ENCODE results near the gene PCDHGA2.
A peak's percentile ranks its signal among the peaks of the same experiment; 100 is the strongest.
"Not testable (repeated sequence)": the region's sequence is repeated elsewhere in the genome, so short reads cannot be mapped to it uniquely, and the experiment has no call there.

Gene PCDHGA2

DNA sequence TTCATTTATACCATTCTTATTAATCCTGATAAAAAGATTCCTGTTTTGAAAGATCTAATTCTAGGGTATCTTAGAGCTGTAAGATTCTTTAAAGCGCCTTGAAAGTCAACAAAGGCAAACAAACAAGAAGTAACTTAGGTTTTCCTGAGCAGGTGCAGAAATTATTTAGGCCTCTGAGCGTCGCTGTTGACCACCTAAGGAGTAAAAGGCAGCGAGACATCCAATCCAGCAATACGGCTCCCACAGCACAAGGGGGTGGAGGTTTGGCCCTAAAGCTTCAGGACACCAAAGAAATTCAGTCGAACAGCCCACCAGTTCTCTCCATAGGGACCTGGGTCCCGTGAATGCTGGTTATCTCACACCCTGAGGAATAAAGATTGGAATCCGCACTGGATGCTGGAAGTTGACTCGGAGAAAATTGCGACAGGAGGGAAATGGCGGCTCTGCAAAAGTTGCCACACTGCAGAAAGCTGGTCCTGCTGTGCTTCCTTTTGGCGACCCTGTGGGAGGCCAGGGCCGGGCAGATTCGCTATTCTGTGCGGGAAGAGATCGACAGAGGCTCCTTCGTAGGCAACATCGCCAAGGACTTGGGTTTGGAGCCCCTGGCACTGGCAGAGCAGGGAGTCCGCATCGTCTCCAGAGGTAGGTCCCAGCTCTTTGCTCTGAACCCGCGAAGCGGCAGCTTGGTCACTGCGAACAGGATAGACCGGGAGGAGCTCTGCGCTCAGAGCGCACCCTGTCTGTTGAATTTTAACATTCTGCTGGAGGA, at the start of gene PCDHGA2:
Gene PCDHGA2 (plus strand): TSS at position 223 of the 769 bp plus-strand sequence.
- FAIRE-seq (no peak), DNase-seq (ENCODE audit: insufficient read length, low spot score) (no peak)

DNA sequence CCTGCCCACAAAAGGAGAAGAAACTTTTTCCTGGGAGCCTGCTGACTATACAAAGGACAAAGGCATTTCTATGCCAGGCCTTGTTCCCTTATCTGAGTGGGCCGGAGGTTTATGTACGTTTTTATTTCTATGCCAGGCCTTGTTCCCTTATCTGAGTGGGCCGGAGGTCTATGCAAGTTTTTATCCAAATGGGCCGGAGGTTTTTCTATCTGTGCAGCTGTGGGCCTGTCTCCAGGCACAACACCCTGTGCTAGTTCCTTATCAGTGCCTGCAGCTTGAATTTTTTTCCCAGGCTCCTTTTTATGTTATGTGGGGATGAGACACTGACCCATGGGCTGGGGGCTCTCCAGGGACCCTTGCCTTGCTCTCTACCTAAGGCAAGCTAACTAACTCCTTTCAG, 40.2 kb upstream of the PCDHGA2 start:
- no peak for FAIRE-seq
- no peak for DNase-seq (ENCODE audit: insufficient read length, low spot score)

DNA sequence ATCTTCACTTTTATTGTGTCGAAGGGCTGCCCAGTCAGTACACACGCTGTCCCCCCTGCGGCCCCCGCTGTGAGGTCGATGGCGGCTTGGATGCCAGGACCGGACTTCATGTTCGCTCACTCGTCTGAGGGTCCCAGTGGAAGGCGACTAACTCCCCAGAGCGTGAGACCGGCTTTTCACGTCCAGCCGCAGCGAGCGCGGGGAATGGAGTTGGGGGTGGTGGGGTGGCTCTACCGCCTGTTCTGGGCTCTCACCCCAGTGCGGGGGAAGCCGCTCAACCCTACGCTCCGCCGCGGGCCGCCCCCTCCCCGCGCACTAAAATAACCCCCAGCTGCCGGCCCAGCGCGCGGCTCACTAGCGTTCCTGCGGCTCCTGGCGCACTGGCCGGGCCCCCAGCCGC, 34.8 kb upstream of the PCDHGA2 start, which contains the start of gene SLC25A2:
Gene SLC25A2 (minus strand): TSS at position 294 of the 400 bp plus-strand sequence. CDS start 184 bp downstream, at position 110.
- DNase-seq (ENCODE audit: insufficient read length, low spot score) (no peak), FAIRE-seq (no peak)

DNA sequence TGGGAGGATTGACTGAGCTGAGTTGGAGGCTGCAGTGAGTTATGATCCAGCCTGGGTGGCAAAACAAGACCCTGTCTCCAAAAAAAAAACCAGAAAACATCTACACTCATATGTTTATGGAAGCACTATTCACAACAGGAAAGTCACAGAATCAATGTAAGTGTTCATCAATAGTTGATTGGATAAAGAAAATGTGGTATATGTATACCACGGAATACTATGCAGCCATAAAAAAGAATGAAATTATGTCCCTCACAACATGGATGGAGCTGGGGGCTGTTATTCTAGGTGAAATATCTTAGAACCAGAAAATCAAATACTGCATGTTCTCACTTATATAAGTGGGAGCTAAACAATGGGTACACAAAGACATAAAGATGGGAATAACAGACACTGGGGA, 31.9 kb upstream of the PCDHGA2 start:
- no peak for FAIRE-seq
- DNase-seq (ENCODE audit: insufficient read length, low spot score), result no peak

DNA sequence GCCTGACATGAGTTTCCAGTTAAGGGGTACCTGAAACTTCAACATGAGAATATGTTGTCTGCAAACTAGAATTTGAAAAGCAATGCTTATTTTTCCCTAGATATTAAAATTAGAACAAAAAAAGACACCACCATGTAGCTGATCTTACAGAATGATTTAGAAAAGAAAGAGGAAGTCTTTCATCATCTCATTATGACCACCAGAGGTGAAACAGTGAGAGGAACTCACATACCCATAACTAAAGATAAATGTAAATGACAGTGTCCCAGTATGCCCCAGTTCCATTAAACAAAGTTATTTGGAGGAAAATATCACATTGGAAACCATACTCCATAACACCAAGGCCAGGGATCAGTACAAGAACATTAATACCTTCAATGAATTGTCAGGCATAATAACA, 24.8 kb upstream of the PCDHGA2 start:
- DNase-seq (ENCODE audit: insufficient read length, low spot score) (no peak), FAIRE-seq (no peak)

DNA sequence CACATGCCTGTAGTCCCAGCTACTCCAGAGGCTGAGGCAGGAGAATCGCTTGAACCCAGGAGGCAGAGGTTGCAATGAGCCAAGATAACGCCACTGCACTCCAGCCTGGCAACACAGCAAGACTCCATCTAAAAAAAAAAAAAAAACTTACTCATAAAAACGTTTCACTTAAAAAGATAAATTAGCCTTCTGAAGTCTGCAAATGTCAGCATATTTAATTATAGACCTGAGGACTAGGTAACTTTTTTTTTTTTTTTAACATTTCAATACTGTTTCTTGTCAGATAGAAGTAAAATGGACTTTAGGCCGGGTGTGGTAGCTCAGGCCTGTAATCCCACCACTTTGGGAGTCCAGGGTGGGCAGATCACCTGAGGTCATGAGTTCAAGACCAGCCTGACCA, 21.6 kb upstream of the PCDHGA2 start:
- not testable (repeated sequence) for DNase-seq (ENCODE audit: insufficient read length, low spot score); FAIRE-seq

DNA sequence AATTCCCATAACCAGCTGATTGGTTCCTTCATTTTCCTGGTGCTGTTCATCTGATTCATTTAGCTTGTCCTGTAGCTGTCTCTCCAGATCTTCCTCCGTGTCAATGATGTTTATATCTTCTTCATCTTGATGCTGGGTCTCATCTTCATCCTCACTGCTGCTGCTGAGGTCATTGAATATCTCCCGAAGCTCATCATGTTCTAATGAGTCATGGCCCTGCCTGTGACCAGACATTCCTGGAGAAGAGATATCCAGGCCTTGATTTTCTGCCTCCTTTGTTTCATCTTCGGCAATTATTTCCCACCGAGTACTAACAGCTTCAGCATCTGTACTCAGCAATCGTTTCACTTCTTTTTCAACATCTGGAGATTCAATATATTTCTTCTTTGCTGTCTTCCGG, 19.4 kb upstream of the PCDHGA2 start:
- DNase-seq (ENCODE audit: insufficient read length, low spot score) (no peak), FAIRE-seq (no peak)

DNA sequence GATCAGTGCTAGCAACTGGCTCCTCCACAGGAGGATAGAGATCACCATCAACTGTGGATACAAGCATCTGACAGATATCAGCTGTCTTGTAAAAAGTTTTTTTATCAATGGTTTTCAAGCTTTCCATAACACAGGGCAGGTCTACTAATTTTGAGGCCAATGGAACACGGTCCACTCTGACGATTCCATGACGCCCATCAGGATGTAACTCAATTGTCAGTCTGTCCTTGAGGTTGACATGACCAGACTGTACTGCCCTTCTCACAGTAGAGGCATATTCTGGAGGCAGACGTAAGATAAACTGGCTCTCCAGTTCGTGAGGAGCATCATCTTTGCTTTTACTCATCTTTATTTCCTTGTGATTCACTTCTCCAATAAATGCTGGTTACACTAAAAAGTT, 18.9 kb upstream of the PCDHGA2 start:
- DNase-seq (ENCODE audit: insufficient read length, low spot score) (no peak), FAIRE-seq (no peak)

DNA sequence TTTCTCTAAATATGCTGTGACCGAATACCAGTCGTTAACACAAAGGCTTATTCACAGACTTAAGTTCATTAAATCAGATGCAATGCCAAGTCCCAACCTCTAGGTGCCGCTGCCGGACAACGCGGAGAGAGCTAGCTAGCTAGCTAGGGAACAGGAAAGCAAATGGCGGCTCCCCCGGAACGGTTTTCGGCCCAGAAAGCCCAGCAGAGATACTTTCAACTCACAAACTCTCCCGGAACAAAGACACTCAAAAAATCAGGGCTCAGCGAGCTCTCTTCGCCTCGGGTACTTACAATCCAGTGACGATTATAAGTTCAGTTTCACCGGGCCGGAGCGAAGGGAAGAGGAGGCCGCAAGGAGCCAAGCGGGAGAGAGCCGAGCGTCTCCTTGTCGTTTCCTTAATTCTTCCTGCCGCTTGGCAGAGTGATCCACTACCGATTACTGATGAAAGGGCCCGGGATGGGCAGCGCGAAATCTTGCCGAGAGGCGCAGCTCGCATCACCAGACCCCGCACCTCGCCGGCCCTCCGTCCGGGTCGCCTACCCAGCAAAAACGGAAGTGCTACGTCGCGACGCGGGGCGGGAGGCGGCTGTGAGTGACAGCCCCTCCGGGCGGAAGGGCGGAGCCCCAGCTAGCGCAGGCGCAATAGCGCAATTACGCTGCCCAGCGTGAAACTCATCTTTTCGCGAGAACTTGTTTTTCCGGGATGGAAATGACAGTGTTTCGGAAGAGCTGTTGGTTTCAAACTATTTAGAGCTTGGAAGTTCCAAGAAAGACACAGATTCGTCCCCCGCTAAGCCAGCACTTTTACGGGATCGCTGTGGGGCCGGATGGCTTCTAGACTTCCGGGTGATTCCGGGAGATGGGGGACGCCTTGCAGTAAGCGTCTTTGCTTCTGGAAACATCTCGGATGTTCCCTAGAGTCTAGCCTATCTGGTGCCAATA, 18.1 kb upstream of the PCDHGA2 start, which contains the start of gene TAF7:
Gene TAF7 (minus strand): TSS at position 560 of the 945 bp plus-strand sequence. CDS start 740 bp downstream, outside the sequence.
- FAIRE-seq (peak; percentile 84), DNase-seq (ENCODE audit: insufficient read length, low spot score) (peak; percentile 81)

DNA sequence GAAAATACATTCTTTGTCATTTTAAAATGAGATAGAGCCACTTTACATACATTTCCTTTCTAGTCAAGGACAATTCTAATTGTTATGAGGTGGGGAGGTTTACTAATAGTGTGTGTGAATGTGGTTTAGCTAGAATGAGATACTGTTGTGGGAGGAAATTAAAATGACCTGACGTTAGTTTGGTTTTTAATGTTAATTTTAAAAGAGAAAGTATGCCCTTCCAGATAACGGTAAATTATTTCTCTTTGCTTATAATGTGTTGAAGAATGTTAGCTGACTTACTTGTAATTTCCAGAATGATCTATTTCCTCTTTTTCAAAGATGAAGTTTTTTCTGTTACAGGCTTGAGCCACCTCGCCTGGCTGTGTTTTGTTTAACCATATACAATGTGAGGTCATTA, 16.3 kb upstream of the PCDHGA2 start:
- DNase-seq (ENCODE audit: insufficient read length, low spot score) (no peak), FAIRE-seq (no peak)

DNA sequence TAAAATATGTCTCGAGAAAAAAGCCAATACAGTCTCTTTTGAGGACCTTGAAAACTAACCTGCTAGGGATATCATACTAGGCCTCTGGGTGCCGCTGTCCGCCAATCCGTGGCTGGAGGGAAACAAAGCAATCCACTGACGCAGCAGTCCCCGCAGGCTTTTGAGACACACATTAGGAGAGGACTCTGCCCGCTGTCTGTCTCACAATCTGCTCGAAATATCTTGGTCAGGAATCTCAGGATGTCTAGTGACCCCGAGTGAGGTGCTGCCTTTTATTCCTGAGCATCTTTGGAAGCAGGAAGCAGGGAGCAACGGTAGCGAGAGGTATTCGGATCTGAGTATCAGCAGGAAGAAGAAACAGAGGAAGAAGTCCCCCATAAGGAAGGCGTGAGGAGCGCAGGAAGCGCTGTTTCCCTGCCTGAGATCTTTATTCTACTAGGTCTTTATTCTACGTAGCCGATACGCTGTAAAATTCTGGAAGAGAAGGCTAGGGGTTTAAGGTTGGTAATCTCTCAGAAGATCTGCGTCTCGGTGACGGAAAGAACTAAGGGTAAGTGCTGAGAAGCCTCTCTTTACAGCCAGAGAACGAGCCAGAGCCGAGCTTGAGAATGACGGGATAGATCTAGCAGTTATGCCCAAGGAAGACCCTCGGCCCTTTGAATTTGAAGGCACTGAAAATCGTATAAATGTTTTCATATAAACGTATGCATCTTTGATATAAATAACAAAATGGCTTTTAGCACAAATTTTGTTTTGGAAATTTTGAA, 12.3 kb upstream of the PCDHGA2 start:
- no peak for FAIRE-seq

DNA sequence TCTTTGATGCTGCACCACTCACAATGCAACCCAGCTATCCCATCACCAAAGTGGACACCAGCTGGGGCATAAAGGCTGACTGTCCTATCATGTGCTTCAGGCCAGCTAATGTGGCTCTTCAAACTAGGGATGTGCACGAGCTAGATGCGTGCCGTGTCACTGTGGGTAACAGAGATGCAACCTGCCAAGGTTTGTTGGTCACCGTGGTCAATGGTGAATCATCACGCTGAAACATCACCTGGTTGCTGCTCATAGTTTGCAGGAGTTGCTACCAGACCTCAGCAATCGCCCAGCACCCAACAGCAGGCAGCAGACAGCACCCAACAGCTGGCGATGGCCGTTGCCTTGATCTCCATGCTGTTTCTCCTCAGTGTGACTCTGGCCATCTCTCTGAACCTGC, 10.3 kb upstream of the PCDHGA2 start:
- DNase-seq (ENCODE audit: insufficient read length, low spot score) (no peak), FAIRE-seq (no peak)

More for the DNA sequence above, 12.3 kb upstream of the PCDHGA2 start:
- no peak for DNase-seq (ENCODE audit: insufficient read length, low spot score)

DNA sequence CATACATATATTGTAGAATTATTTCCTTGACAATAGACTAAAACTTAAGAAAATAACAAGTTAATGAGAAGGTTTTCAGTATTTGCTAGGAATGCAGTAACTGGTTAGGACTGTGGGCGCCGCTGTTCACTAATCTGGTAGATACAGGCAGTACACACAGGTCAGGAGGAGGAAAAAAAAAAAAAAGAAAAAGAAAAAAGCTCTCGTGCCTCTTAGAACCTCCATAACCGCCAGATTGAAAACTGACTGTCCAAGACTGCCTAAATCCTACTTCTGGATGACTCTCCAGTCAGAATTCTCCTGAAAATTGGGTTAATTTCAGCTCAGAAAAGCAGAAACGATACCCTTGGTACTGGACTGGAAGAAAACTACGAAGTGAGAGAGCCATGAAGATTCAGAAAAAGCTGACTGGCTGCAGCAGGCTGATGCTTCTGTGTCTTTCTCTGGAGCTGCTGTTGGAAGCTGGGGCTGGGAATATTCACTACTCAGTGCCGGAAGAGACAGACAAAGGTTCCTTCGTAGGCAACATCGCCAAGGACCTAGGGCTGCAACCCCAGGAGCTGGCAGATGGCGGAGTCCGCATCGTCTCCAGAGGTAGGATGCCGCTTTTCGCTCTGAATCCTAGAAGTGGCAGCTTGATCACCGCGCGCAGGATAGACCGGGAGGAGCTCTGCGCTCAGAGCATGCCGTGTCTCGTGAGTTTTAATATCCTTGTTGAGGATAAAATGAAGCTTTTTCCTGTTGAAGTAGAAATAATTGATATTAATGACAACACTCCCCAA, 8.1 kb upstream of the PCDHGA2 start, which contains the start of gene PCDHGA1:
Gene PCDHGA1 (plus strand): TSS at position 216 of the 782 bp plus-strand sequence.
- FAIRE-seq, result no peak
- peak; percentile 73 for DNase-seq (ENCODE audit: insufficient read length, low spot score)

DNA sequence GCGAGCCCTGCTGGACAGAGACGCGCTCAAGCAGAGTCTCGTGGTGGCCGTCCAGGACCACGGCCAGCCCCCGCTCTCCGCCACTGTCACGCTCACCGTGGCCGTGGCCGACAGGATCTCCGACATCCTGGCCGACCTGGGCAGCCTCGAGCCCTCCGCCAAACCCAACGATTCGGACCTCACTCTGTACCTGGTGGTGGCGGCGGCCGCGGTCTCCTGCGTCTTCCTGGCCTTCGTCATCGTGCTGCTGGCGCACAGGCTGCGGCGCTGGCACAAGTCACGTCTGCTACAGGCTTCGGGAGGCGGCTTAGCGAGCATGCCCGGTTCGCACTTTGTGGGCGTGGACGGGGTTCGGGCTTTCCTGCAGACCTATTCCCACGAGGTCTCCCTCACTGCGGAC, 6.0 kb upstream of the PCDHGA2 start:
- not testable (repeated sequence) for FAIRE-seq; DNase-seq (ENCODE audit: insufficient read length, low spot score)

DNA sequence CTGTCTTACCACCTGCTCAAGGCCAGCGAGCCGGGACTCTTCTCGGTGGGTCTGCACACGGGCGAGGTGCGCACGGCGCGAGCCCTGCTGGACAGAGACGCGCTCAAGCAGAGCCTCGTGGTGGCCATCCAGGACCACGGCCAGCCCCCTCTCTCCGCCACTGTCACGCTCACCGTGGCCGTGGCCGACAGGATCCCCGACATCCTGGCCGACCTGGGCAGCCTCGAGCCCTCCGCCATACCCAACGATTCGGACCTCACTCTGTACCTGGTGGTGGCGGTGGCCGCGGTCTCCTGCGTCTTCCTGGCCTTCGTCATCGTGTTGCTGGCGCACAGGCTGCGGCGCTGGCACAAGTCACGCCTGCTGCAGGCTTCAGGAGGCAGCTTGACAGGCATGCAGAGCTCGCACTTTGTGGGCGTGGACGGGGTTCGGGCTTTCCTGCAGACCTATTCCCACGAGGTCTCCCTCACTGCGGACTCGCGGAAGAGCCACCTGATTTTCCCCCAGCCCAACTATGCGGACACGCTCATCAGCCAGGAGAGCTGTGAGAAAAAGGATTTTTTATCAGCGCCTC, 2.3 kb downstream of the PCDHGA2 start:
- DNase-seq (ENCODE audit: insufficient read length, low spot score), result not testable (repeated sequence)

DNA sequence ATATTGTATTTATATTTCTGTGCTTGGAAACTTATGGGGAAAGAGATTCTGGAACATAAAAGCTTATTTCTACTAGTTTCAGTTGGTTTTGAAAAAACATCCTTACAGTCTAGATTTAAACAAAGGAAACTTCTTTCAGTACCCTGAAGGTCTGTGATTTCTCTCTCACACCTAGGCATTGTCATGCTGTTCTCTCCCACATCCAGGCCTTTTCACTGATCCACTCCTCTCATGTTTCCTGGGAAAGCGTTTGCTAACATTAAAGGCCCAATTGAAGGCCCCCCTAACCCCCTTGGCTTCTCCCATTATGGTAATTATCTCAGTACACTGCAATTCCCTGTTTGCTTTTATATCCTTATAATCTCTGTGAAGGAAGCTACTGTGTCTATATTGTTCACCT, 4.2 kb downstream of the PCDHGA2 start:
- DNase-seq (ENCODE audit: insufficient read length, low spot score), result no peak
- FAIRE-seq, result no peak

More for the DNA sequence above, 2.3 kb downstream of the PCDHGA2 start:
- FAIRE-seq, result not testable (repeated sequence)

DNA sequence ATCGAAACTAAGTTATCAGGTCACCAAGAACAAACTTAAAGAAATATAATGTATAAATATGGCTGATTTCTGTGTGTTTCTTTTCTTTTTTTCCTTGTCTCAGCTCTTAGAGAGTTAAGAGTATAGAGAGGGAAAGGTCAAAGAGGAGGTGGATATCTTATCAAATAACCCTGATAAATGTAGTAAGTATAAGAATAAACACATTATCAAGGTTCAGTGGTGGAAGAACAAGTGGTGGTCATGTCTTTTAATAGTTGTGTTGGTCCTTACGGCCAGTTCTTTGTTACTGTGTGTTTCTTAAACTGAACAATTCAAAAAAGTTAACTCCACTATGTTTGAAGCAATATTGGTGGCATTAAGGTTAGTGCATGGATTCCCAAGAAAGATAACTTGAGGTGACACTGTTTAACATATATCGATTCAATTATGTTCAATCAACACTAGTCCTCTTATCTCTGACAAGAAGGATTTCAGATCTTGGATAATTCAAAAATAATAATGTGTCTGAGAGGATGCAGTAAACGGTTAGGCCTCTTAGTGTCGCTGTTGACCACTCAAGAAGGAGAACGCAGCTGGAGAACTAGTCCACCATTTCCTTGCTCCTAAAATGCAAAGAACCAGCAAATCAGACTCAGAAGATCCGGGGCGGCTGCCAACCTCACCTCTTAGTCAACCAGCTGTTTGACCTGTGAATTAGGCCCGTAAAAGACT, 4.8 kb downstream of the PCDHGA2 start, which contains the start of gene PCDHGA3:
Gene PCDHGA3 (plus strand): TSS at position 588 of the 711 bp plus-strand sequence. CDS start 205 bp downstream, outside the sequence.
- FAIRE-seq (no peak), DNase-seq (ENCODE audit: insufficient read length, low spot score) (no peak)

DNA sequence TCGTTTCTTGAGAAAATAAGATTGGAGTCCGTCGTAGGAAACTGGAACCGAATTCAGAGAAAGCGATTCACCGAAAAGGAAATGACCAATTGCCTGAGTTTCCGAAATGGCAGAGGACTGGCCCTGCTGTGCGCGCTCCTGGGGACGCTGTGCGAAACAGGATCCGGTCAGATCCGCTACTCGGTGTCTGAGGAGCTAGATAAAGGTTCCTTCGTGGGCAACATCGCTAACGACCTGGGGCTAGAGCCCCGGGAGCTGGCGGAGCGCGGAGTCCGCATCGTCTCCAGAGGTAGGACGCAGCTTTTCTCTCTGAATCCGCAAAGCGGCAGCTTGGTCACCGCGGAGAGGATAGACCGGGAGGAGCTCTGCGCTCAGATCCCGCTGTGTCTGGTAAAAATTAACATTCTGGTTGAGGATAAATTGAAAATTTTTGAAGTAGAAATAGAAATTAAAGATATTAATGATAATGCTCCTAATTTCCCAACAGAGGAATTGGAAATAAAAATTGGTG, 5.4 kb downstream of the PCDHGA2 start:
- DNase-seq (ENCODE audit: insufficient read length, low spot score) (no peak), FAIRE-seq (no peak)
